ENCODE measurements around the gene EWSR1.

- TF ChIP-seq CTCF (IDR thresholded peaks at IDR 0.05) (no peak), POLR2A (IDR thresholded peaks at IDR 0.05) (no peak)
Observed at GRCh38 chr22:29243874-29244446, 24.1 kb upstream of the EWSR1 start.
